Transverse colon (tissue), 4 donors: ENCODE results near the gene DDX3X. TPM values are rescaled to one million over a fixed set of nuclear protein-coding genes. Genes with fewer than 3 reads are reported as not detected.

Experiments used
- DNase-seq: peaks from one replicate; pipeline ENCODE4 v3.0.0-alpha.2; 2019
- H3K27ac ChIP-seq, 4 donors: fragments of 200-600 bp; sonication (generic); 2 replicates each; pipeline ENCODE4 v1.5.1; 2016 to 2018; ENCODE audit warnings: inconsistent platforms in 4 of 4
- H3K27me3 ChIP-seq: fragments of 200-600 bp; sonication (generic); 2 replicates; pipeline ENCODE4 v1.5.1; 2017; ENCODE audit warnings: inconsistent platforms
- H3K36me3 ChIP-seq, 4 donors: fragments of 200-600 bp; sonication (generic); 2 replicates each; pipeline ENCODE4 v1.5.1; 2017 to 2019; ENCODE audit warnings: inconsistent platforms in 4 of 4
- H3K4me1 ChIP-seq, 4 donors: fragments of 200-600 bp; sonication (generic); 2 replicates each; pipeline ENCODE4 v1.5.1; 2017 to 2020; ENCODE audit warnings: inconsistent platforms in 4 of 4
- H3K4me3 ChIP-seq, 4 donors: fragments of 200-600 bp; sonication (generic); 1 replicate in 1 of 4; 2 replicates in 3 of 4; pipeline versions ENCODE4 v1.5.1 to v1.6.1; 2017 to 2019; ENCODE audit warnings: inconsistent platforms in 4 of 4
- H3K9me3 ChIP-seq, 2 donors: fragments of 200-600 bp; sonication (generic); 2 replicates each; pipeline ENCODE4 v1.5.1; 2017 to 2019; ENCODE audit warnings: inconsistent platforms in 2 of 2
- CTCF ChIP-seq, 5 experiments: fragments of 200-600 bp in 3 of 5; fragments of 450-650 bp in 2 of 5; sonication (generic) in 3 of 5; IDR thresholded peaks; 1 replicate in 2 of 5; 2 replicates in 3 of 5; pipeline ENCODE4 v1.5.1; 2016 to 2017; ENCODE audit warnings: antibody characterized with exemption in 5 of 5, inconsistent platforms in 3 of 5, mild to moderate bottlenecking in 2 of 5, moderate library complexity in 1 of 5
- EP300 ChIP-seq: sonication (generic); formaldehyde crosslinking; IDR thresholded peaks from one replicate; pipeline ENCODE4 v1.6.1; 2017; ENCODE audit warnings: antibody characterized with exemption, low read depth
- POLR2A ChIP-seq: fragments of 450-650 bp; IDR thresholded peaks from one replicate; pipeline ENCODE4 v1.6.1; 2016; ENCODE audit warnings: antibody characterized with exemption, mild to moderate bottlenecking, moderate library complexity
- POLR2AphosphoS5 ChIP-seq, 3 donors: sonication (generic); formaldehyde crosslinking; IDR thresholded peaks; one replicate each; pipeline ENCODE4 v1.6.1; 2016; ENCODE audit warnings: antibody characterized with exemption in 3 of 3
- WGBS, 2 donors: methylation state at CpG; one replicate each; pipeline ENCODE4 v1.1.5; 2018; ENCODE audit warnings: low coverage in 1 of 2; 5-methylcytosine and 5-hydroxymethylcytosine counted together
- in situ Hi-C, 4 donors: fragments of 200-750 bp; cut with MboI; loops; one replicate each; pipeline versions ENCODE4 v1.15.0 to v1.15.1; 2017; ENCODE audit warnings: low sequenced_read_pairs in 3 of 4, low pct_ligation_motif_present in 1 of 4, low pct_unique_long_range_greater_than_20kb in 1 of 4
- intact Hi-C: fragments of 100-400 bp; cut with DNase I; formaldehyde crosslinking; loops from one replicate; pipeline ENCODE4 v1.15.1; 2023; ENCODE audit warnings: low total_unique reads
- total RNA-seq, 4 donors: library from RNA; depleted of rRNA; stranded (reverse); fragments of >200 nt; gene quantifications; one replicate each; pipeline ENCODE4 v1.1.0, GENCODE V29; 2016

DDX3X gene
- total RNA-seq, 4 donors from 2014 or later = 133 to 242 (median 165) TPM

- Histone ChIP-seq H3K36me3 (no peaks in the 10 kb centered on the region), H3K27me3 (no peaks in the 10 kb centered on the region), H3K27ac (no peak overlapping the region), H3K9me3 (no peaks in the 10 kb centered on the region), H3K4me1 (no peaks in the 10 kb centered on the region), H3K4me3 (no peak overlapping the region)
- intact Hi-C loops (no loop called here), in situ Hi-C loops (loop anchor here in 1 of 4 donors (25.0 kb wide), 1 partner anchor 471 kb away; no protein-coding TSS in a partner anchor)
- TF ChIP-seq EP300 (no peak), CTCF (IDR thresholded peaks at IDR 0.05) (no peak), POLR2A (no peak), POLR2AphosphoS5 (IDR thresholded peaks at IDR 0.05) (no peak)
- no peak for DNase-seq
Measured at GRCh38 chrX:41291309-41291708, 42.7 kb upstream of the DDX3X start.

- TF ChIP-seq EP300 (no peak), POLR2A (no peak), POLR2AphosphoS5 (IDR thresholded peaks at IDR 0.05) (no peak), CTCF (IDR thresholded peaks at IDR 0.05) (peak in 1 of 5 experiments; percentile 19)
- in situ Hi-C loops (loop anchor here in 1 of 4 donors (25.0 kb wide), 1 partner anchor 469 kb away; no protein-coding TSS in a partner anchor), intact Hi-C loops (no loop called here)
- H3K9me3 ChIP-seq = no peaks in the 10 kb centered on the region
- no peaks in the 10 kb centered on the region for H3K36me3 ChIP-seq
- H3K4me1 ChIP-seq = no peaks in the 10 kb centered on the region
- no peak for DNase-seq
- WGBS, 2 donors = 79% methylated on average over 6 of the region's 6 CpGs; no CpG with 5 or more reads in 1 of the 2 donors
- no peak overlapping the region for H3K4me3 ChIP-seq
- H3K27me3 ChIP-seq = no peaks in the 10 kb centered on the region
- no peak overlapping the region for H3K27ac ChIP-seq
Measured at GRCh38 chrX:41293269-41293668, 40.7 kb upstream of the DDX3X start.

GRCh38 chrX:41300758-41301437 lies 33.1 kb upstream of the DDX3X start:
- TF ChIP-seq CTCF (IDR thresholded peaks at IDR 0.05) (no peak), POLR2A (no peak), POLR2AphosphoS5 (IDR thresholded peaks at IDR 0.05) (no peak), EP300 (no peak)
- intact Hi-C loops = no loop called here
- no peak overlapping the region for H3K4me3 ChIP-seq
- no peaks in the 10 kb centered on the region for H3K27me3 ChIP-seq
- H3K36me3 ChIP-seq = no peaks in the 10 kb centered on the region
- H3K9me3 ChIP-seq = no peaks in the 10 kb centered on the region
- 80 to 100% methylated on average over 1 to 5 of the region's 5 CpGs for WGBS, 2 donors
- in situ Hi-C loops = no loop called here
- DNase-seq = no peak
- no peak overlapping the region for H3K27ac ChIP-seq
- H3K4me1 ChIP-seq = no peaks in the 10 kb centered on the region

- H3K27me3 ChIP-seq = no peaks in the 10 kb centered on the region
- no peaks in the 10 kb centered on the region for H3K9me3 ChIP-seq
- H3K4me1 ChIP-seq = no peaks in the 10 kb centered on the region
- TF ChIP-seq CTCF (IDR thresholded peaks at IDR 0.05) (no peak), POLR2A (no peak), EP300 (no peak), POLR2AphosphoS5 (IDR thresholded peaks at IDR 0.05) (no peak)
- intact Hi-C loops = no loop called here
- no peaks in the 10 kb centered on the region for H3K36me3 ChIP-seq
- 56% methylated on average over 2 of the region's 2 CpGs; no CpG with 5 or more reads in 1 of the 2 donors for WGBS, 2 donors
- no peak overlapping the region for H3K4me3 ChIP-seq
- no peak for DNase-seq
- H3K27ac ChIP-seq = no peak overlapping the region
- in situ Hi-C loops = no loop called here
Measured at GRCh38 chrX:41301438-41301824, 32.5 kb upstream of the DDX3X start.
